ENCODE results near the gene FAM83D.

Gene FAM83D

GRCh38 chr20:38934530-38934929, 8.3 kb downstream of the FAM83D start:
- no peak overlapping the region for H3K4me3 ChIP-seq (ENCODE audit: low read depth, low read length)
- TF ChIP-seq CTCF (IDR thresholded peaks at IDR 0.05; ENCODE audit: borderline replicate concordance, insufficient read depth, low read depth, low read length) = no peak

GRCh38 chr20:38935285-38935684, 9.1 kb downstream of the FAM83D start:
- no peak overlapping the region for H3K4me3 ChIP-seq (ENCODE audit: low read depth, low read length)
- TF ChIP-seq CTCF (IDR thresholded peaks at IDR 0.05; ENCODE audit: borderline replicate concordance, insufficient read depth, low read depth, low read length) = 0 out of 2 replicates have a peak, but pooled peaks have one; percentile 10

- H3K4me3 ChIP-seq (ENCODE audit: low read depth, low read length) = no peak overlapping the region
- 0 out of 2 replicates have a peak, but pooled peaks have one; percentile 0 for TF ChIP-seq CTCF (IDR thresholded peaks at IDR 0.05; ENCODE audit: borderline replicate concordance, insufficient read depth, low read depth, low read length)
Measured at GRCh38 chr20:38935967-38936407, 9.8 kb downstream of the FAM83D start.

- no peak overlapping the region for H3K4me3 ChIP-seq (ENCODE audit: low read depth, low read length)
- TF ChIP-seq CTCF (IDR thresholded peaks at IDR 0.05; ENCODE audit: borderline replicate concordance, insufficient read depth, low read depth, low read length) = no peak
Measured at GRCh38 chr20:38937000-38937399, 10.8 kb downstream of the FAM83D start.

GRCh38 chr20:38937978-38938473, 11.8 kb downstream of the FAM83D start:
- TF ChIP-seq CTCF (IDR thresholded peaks at IDR 0.05; ENCODE audit: borderline replicate concordance, insufficient read depth, low read depth, low read length) = no peak
- no peak overlapping the region for H3K4me3 ChIP-seq (ENCODE audit: low read depth, low read length)

GRCh38 chr20:38939686-38940085, 13.5 kb downstream of the FAM83D start:
- no peak for TF ChIP-seq CTCF (IDR thresholded peaks at IDR 0.05; ENCODE audit: borderline replicate concordance, insufficient read depth, low read depth, low read length)
- H3K4me3 ChIP-seq (ENCODE audit: low read depth, low read length) = no peak overlapping the region

GRCh38 chr20:38940644-38941043, 14.4 kb downstream of the FAM83D start:
- no peak for TF ChIP-seq CTCF (IDR thresholded peaks at IDR 0.05; ENCODE audit: borderline replicate concordance, insufficient read depth, low read depth, low read length)
- no peak overlapping the region for H3K4me3 ChIP-seq (ENCODE audit: low read depth, low read length)

Measured in GM12875 (cell line).